Parathyroid adenoma (tissue), 2 donors: ENCODE measurements around the gene ADAM8.

Experiments used
- H2AFZ ChIP-seq: fragments of 300-600 bp; sonication (generic); one replicate; pipeline ENCODE4 v1.7.0; 2017; ENCODE audit warnings: antibody characterized with exemption, mild to moderate bottlenecking
- H3K27ac ChIP-seq: fragments of 300-600 bp; sonication (generic); one replicate; pipeline ENCODE4 v1.7.0; 2017
- H3K27me3 ChIP-seq: fragments of 300-600 bp; sonication (generic); one replicate; pipeline ENCODE4 v1.7.0; 2017; ENCODE audit warnings: low read length; ENCODE audit not compliant: control insufficient read depth, insufficient read depth
- H3K36me3 ChIP-seq: fragments of 300-600 bp; sonication (generic); one replicate; pipeline ENCODE4 v1.7.0; 2017; ENCODE audit warnings: low read length; ENCODE audit not compliant: control insufficient read depth, insufficient read depth
- H3K4me1 ChIP-seq: fragments of 300-600 bp; sonication (generic); one replicate; pipeline ENCODE4 v1.7.0; 2017; ENCODE audit warnings: control low read depth
- H3K4me2 ChIP-seq: fragments of 300-600 bp; sonication (generic); one replicate; pipeline ENCODE4 v1.7.0; 2017; ENCODE audit warnings: low read length
- H3K4me3 ChIP-seq: fragments of 300-600 bp; sonication (generic); one replicate; pipeline ENCODE4 v1.7.0; 2017; ENCODE audit warnings: low read depth, low read length
- H3K79me2 ChIP-seq: fragments of 300-600 bp; sonication (generic); one replicate; pipeline ENCODE4 v1.7.0; 2017; ENCODE audit warnings: control low read depth
- H3K9ac ChIP-seq: fragments of 300-600 bp; sonication (generic); one replicate; pipeline ENCODE4 v1.7.0; 2017; ENCODE audit warnings: mild to moderate bottlenecking
- H3K9me3 ChIP-seq: fragments of 300-600 bp; sonication (generic); one replicate; pipeline ENCODE4 v1.7.0; 2017; ENCODE audit warnings: low read length; ENCODE audit not compliant: control insufficient read depth
- CTCF ChIP-seq: fragments of 300-600 bp; sonication (generic); IDR thresholded peaks from one replicate; pipeline ENCODE4 v1.7.0; 2017; ENCODE audit warnings: antibody characterized with exemption, mild to moderate bottlenecking
- donor health status: primary hyperparathyroidism.

Gene ADAM8

GRCh38 chr10:133306941-133307379, 30.3 kb upstream of the ADAM8 start:
- no peaks in the 10 kb centered on the region for H3K27me3 ChIP-seq
- H3K9me3 ChIP-seq: no peaks in the 10 kb centered on the region
- no peak overlapping the region for H3K9ac ChIP-seq
- peaks cover 18% of the 10 kb centered on the region for H3K4me1 ChIP-seq
- TF ChIP-seq CTCF: no peak
- H3K79me2 ChIP-seq: peaks cover 45% of the 10 kb centered on the region
- no peak overlapping the region for H3K27ac ChIP-seq
- no peaks in the 10 kb centered on the region for H3K36me3 ChIP-seq
- H2AFZ ChIP-seq: no peak overlapping the region
- no peak overlapping the region for H3K4me3 ChIP-seq
- H3K4me2 ChIP-seq: no peak overlapping the region

GRCh38 chr10:133306097-133306476, 29.4 kb upstream of the ADAM8 start:
- Histone ChIP-seq H3K4me2 (no peak overlapping the region), H3K4me1 (peaks cover 18% of the 10 kb centered on the region), H3K27me3 (no peaks in the 10 kb centered on the region), H3K9me3 (no peaks in the 10 kb centered on the region), H3K36me3 (no peaks in the 10 kb centered on the region), H2AFZ (no peak overlapping the region), H3K27ac (peak overlapping the region; percentile 15), H3K4me3 (no peak overlapping the region), H3K9ac (no peak overlapping the region), H3K79me2 (peaks cover 47% of the 10 kb centered on the region)
- no peak for TF ChIP-seq CTCF

- Histone ChIP-seq H3K36me3 (no peaks in the 10 kb centered on the region), H3K27me3 (no peaks in the 10 kb centered on the region), H3K4me3 (no peak overlapping the region), H3K9me3 (no peaks in the 10 kb centered on the region), H3K4me1 (peaks cover 18% of the 10 kb centered on the region), H3K4me2 (no peak overlapping the region), H3K79me2 (peaks cover 58% of the 10 kb centered on the region), H3K27ac (no peak overlapping the region), H3K9ac (no peak overlapping the region), H2AFZ (no peak overlapping the region)
- TF ChIP-seq CTCF: no peak
Measured at GRCh38 chr10:133303206-133303605, 26.5 kb upstream of the ADAM8 start.

- Histone ChIP-seq H3K36me3 (no peaks in the 10 kb centered on the region), H3K79me2 (peaks cover 58% of the 10 kb centered on the region), H3K27ac (no peak overlapping the region), H3K9me3 (no peaks in the 10 kb centered on the region), H3K4me1 (peaks cover 13% of the 10 kb centered on the region), H3K27me3 (no peaks in the 10 kb centered on the region), H3K4me3 (no peak overlapping the region), H2AFZ (no peak overlapping the region), H3K4me2 (no peak overlapping the region), H3K9ac (no peak overlapping the region)
- TF ChIP-seq CTCF: no peak
Measured at GRCh38 chr10:133302230-133302629, 25.6 kb upstream of the ADAM8 start.

GRCh38 chr10:133299738-133300137, 23.1 kb upstream of the ADAM8 start:
- H3K79me2 ChIP-seq: peaks cover 38% of the 10 kb centered on the region
- H3K36me3 ChIP-seq: no peaks in the 10 kb centered on the region
- peaks cover 10% of the 10 kb centered on the region for H3K4me1 ChIP-seq
- no peak overlapping the region for H3K9ac ChIP-seq
- no peak overlapping the region for H3K27ac ChIP-seq
- no peak overlapping the region for H2AFZ ChIP-seq
- no peaks in the 10 kb centered on the region for H3K9me3 ChIP-seq
- no peaks in the 10 kb centered on the region for H3K27me3 ChIP-seq
- H3K4me2 ChIP-seq: no peak overlapping the region
- no peak overlapping the region for H3K4me3 ChIP-seq
- TF ChIP-seq CTCF: no peak
